Nephron (organoid): ENCODE data around the gene RAB25.

ENCODE experiments used
- H3K27ac Mint-ChIP-seq, 3 experiments: 2 replicates each; pipeline ENCODE4 v1.8.0; 2020; ENCODE audit warnings: mixed read lengths in 3 of 3, mild to moderate bottlenecking in 2 of 3, moderate library complexity in 1 of 3
- H3K27me3 Mint-ChIP-seq: 2 replicates; pipeline ENCODE4 v1.8.0; 2021; ENCODE audit warnings: low read depth, mild to moderate bottlenecking, moderate library complexity, mixed read lengths
- H3K36me3 Mint-ChIP-seq: 2 replicates; pipeline ENCODE4 v1.8.0; 2020; ENCODE audit warnings: low read depth, mixed read lengths
- H3K4me1 Mint-ChIP-seq: 2 replicates; pipeline ENCODE4 v1.8.0; 2020; ENCODE audit warnings: mixed read lengths
- H3K4me3 Mint-ChIP-seq, 3 experiments: 2 replicates each; pipeline ENCODE4 v1.8.0; 2020; ENCODE audit warnings: mild to moderate bottlenecking in 3 of 3, mixed read lengths in 3 of 3, moderate library complexity in 2 of 3
- H3K9me3 Mint-ChIP-seq: 2 replicates; pipeline ENCODE4 v1.8.0; 2020; ENCODE audit warnings: mixed read lengths
- TF ChIP-seq, protein P1 (sequence below), 3 experiments: fragments of 200-600 bp; sonication (generic); IDR thresholded peaks; one replicate each; pipeline ENCODE4 v1.5.0; 2021; ENCODE audit warnings: antibody characterized with exemption in 3 of 3; ENCODE audit not compliant: unreplicated experiment in 3 of 3

The RAB25 gene

DNA sequence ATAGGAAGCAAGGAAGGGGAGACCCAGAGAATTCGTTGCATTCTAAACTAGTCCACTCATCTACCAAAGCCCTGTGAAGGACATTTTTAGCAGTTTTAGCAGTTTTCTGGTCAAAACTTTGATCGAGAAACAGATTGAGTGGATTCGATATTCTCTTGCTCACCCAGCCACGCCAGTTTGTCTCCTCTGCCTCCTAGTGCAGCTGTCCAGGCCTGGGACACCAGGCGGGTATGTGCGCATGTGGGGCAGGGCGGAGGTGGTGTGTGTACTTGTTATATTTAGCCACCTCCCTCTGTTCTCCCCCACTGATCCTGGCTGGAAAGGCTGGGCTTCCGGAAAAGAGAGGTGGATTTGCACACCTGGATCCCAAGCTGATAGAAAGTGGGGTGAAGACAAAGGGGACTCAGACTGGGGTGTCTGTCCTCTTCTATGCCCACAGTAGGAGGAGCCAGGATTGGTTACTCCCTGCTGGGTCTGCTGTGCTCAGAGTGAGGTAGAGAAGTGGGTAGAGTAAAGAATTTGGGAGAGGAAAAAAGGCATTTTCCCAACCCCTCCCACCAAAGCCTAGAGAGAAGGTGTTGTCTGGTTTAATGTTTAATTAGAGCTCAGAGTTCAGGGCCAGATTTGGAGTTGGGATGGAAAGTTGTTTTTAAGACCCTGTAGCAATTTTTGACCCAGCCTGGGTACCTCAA is 57.4 kb downstream of the RAB25 start:
- Mint-ChIP-seq H3K9me3 (no peaks in the 10 kb centered on the region), H3K4me1 (peaks cover 71% of the 10 kb centered on the region), H3K27ac (peak overlapping the region; percentile 94 to 96 (median 95)), H3K27me3 (peaks cover 8% of the 10 kb centered on the region), H3K4me3 (peak overlapping the region; percentile 65 to 89 (median 83)), H3K36me3 (peaks cover 5% of the 10 kb centered on the region)
- TF ChIP-seq, protein P1, sequence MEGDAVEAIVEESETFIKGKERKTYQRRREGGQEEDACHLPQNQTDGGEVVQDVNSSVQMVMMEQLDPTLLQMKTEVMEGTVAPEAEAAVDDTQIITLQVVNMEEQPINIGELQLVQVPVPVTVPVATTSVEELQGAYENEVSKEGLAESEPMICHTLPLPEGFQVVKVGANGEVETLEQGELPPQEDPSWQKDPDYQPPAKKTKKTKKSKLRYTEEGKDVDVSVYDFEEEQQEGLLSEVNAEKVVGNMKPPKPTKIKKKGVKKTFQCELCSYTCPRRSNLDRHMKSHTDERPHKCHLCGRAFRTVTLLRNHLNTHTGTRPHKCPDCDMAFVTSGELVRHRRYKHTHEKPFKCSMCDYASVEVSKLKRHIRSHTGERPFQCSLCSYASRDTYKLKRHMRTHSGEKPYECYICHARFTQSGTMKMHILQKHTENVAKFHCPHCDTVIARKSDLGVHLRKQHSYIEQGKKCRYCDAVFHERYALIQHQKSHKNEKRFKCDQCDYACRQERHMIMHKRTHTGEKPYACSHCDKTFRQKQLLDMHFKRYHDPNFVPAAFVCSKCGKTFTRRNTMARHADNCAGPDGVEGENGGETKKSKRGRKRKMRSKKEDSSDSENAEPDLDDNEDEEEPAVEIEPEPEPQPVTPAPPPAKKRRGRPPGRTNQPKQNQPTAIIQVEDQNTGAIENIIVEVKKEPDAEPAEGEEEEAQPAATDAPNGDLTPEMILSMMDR (IDR thresholded peaks at IDR 0.05; ENCODE audit: unreplicated experiment in 3 of 3): no peak

DNA sequence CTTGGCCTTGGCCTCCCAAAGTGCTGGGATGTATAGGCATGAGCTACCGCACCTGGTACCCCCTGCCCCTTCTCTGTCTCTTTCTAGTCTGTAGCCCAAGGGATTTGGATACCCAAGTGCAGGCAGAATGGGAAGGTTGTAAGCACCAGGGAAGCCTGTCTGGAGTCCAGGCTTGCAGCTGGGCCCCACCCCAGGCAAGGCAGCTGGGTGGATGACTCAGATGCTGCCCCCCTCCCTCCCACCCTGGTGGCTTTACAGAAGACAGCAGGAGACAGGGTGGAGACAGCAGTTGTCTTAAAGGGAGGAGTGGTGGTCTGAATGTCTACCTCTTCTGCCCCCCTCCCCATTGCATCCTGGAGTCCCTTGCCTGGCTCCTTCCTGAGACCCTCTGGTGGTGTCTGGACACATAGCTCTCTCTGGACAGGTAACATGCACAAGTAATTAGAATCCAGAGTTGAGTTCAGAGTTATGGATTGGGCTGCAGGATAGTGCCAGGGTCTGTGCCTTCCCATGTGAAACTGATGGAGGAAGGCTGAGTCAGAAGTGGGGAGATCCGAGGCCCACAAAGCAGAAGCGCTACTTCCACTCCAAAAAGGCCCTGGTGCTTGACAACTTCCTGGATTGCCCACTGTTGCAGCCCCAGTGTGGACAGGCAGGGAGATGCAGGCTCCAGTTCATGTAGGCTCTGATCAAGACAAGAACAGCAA is 58.7 kb downstream of the RAB25 start:
- Mint-ChIP-seq H3K36me3 (peaks cover 5% of the 10 kb centered on the region), H3K4me1 (peaks cover 67% of the 10 kb centered on the region), H3K9me3 (no peaks in the 10 kb centered on the region), H3K4me3 (peak overlapping the region; percentile 31 to 79 (median 43)), H3K27me3 (peaks cover 6% of the 10 kb centered on the region), H3K27ac (peak overlapping the region; percentile 84 to 96 (median 95))
- TF ChIP-seq, protein P1 (IDR thresholded peaks at IDR 0.05; ENCODE audit: unreplicated experiment in 3 of 3): no peak
